Testis (tissue), 2 donors: Measurements from ENCODE around the gene BCR.

Source experiments
- POLR2A ChIP-seq: fragments of 450-650 bp; IDR thresholded peaks from one replicate; pipeline ENCODE4 v1.6.1; 2017; ENCODE audit warnings: antibody characterized with exemption, mild to moderate bottlenecking, moderate library complexity
- TF ChIP-seq, protein P1 (sequence below), 3 experiments: fragments of 450-650 bp in 2 of 3; fragments of 200-600 bp in 1 of 3; sonication (generic) in 1 of 3; IDR thresholded peaks; one replicate each; pipeline ENCODE4 v1.5.1; 2016 to 2019; ENCODE audit warnings: antibody characterized with exemption in 3 of 3, mild to moderate bottlenecking in 2 of 3, moderate library complexity in 1 of 3

DNA sequence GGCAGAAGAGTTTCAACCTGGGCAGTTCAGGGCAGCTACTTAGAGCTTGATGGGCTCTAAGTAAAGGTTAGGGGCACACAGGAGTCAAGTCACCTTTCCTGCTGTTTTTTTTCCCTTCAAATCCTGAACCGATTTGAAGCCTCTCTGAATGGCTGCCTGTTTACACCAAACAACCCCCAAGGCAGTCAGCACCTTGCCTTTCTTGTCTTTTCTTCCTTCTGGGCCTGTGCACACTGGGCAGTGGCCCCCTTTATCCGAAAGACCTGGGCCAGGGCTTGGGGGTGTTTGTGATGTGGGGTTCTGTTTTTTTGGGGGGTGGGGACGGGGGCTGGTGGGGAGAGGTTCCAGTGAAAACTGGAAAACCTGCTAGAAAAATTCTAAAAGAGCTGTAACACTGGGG, 42.8 kb upstream of the BCR start:
- TF ChIP-seq, protein P1, sequence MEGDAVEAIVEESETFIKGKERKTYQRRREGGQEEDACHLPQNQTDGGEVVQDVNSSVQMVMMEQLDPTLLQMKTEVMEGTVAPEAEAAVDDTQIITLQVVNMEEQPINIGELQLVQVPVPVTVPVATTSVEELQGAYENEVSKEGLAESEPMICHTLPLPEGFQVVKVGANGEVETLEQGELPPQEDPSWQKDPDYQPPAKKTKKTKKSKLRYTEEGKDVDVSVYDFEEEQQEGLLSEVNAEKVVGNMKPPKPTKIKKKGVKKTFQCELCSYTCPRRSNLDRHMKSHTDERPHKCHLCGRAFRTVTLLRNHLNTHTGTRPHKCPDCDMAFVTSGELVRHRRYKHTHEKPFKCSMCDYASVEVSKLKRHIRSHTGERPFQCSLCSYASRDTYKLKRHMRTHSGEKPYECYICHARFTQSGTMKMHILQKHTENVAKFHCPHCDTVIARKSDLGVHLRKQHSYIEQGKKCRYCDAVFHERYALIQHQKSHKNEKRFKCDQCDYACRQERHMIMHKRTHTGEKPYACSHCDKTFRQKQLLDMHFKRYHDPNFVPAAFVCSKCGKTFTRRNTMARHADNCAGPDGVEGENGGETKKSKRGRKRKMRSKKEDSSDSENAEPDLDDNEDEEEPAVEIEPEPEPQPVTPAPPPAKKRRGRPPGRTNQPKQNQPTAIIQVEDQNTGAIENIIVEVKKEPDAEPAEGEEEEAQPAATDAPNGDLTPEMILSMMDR (IDR thresholded peaks at IDR 0.05), result no peak
- TF ChIP-seq POLR2A, result no peak
